Measurements from ENCODE around the gene ATXN7L1. TPM values are rescaled to one million over a fixed set of nuclear protein-coding genes. Genes with fewer than 3 reads are reported as not detected.

Gene ATXN7L1
- total and polyA plus RNA-seq, 2 of the 13 experiments (the other 11 are each of a cell fraction or from before 2014, with no cell fraction given): 4.1 to 7.8 TPM

DNA sequence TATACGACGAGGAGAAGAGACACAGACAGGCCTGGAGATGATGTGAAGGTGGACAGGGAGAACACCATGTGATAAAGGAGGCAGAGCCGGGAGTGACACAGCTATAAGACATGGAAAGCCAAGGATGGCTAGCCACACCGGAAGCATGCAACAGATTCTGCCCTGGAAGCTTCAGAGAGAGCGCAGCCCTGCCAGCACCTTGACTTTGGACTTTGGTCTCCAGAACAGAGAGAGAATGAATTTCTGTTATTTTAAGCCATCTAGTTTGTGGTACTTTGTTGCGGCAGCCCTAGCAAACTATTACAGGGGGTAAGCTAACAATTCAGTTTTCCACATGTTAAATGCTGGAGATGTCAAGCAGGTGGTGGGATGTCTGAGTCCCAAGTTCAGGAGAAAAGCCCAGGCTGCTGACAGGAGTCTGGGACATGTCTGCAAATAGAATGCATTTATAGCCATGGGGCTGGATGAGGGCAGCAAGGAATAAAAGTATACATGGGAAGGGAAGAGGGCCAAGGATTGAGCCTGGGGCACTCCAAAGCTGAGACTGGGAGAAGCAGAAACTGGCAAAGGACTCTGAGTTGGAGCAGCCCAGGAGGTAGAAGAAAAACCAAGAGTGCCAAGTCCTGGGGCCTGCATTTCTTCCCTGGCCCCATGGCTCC, 65.1 kb downstream of the ATXN7L1 start:
- in situ Hi-C loops (cut with HindIII; ENCODE audit: extremely low pct_ligation_motif_present, low pct_unique_long_range_greater_than_20kb): no loop called here
- POLR2A ChIA-PET: interaction anchor here (1.1 to 1.3 kb wide), 2 partner anchors 9 to 17 kb away, joined by 3 to 4 read pairs; no protein-coding TSS in a partner anchor
- no peaks in the 10 kb centered on the region for H4K20me1 ChIP-seq (ENCODE audit: insufficient read depth, low read length)
- TF ChIP-seq ELF3 (CRISPR knock-in tag; IDR thresholded peaks at IDR 0.05) (0 out of 2 replicates have a peak, but pooled peaks have one; percentile 29), RXRB (CRISPR knock-in tag; IDR thresholded peaks at IDR 0.05; ENCODE audit: borderline replicate concordance) (peak; percentile 34; the same call in 1 of the 2 replicates), ZBTB21 (CRISPR knock-in tag; IDR thresholded peaks at IDR 0.05) (no peak), ZBTB38 (CRISPR knock-in tag; IDR thresholded peaks at IDR 0.05) (0 out of 2 replicates have a peak, but pooled peaks have one; percentile 7), GTF2F1 (IDR thresholded peaks at IDR 0.05; ENCODE audit: low read length) (no peak), BORCS8-MEF2B (CRISPR knock-in tag; IDR thresholded peaks at IDR 0.05) (no peak), PITX1 (CRISPR knock-in tag; IDR thresholded peaks at IDR 0.05) (no peak), NCOR1 (IDR thresholded peaks at IDR 0.05; ENCODE audit: borderline replicate concordance, low read length) (peak; percentile 80; the same call in 1 of the 2 replicates), GABPA (IDR thresholded peaks at IDR 0.05; ENCODE audit: low read depth, low read length) (no peak), GABPA (CRISPR knock-in tag; IDR thresholded peaks at IDR 0.05; ENCODE audit: low read depth) (peak; percentile 73), ETV5 (CRISPR knock-in tag; IDR thresholded peaks at IDR 0.05; ENCODE audit: borderline replicate concordance) (peak; percentile 75; the same call in 1 of the 2 replicates), ASH2L (IDR thresholded peaks at IDR 0.05; ENCODE audit: insufficient read length, low read depth, low read length) (peak; percentile 25), RARA (CRISPR knock-in tag; IDR thresholded peaks at IDR 0.05) (0 out of 2 replicates have a peak, but pooled peaks have one; percentile 43), HNF4G (IDR thresholded peaks at IDR 0.05; ENCODE audit: borderline replicate concordance, low read depth, low read length) (peak; percentile 68; the same call in 1 of the 2 replicates), HNF4G (CRISPR knock-in tag; IDR thresholded peaks at IDR 0.05; ENCODE audit: borderline replicate concordance, low read depth) (peak; percentile 36; the same call in 1 of the 2 replicates), NFYC (CRISPR knock-in tag; IDR thresholded peaks at IDR 0.05) (no peak), ATF1 (CRISPR knock-in tag; IDR thresholded peaks at IDR 0.05) (no peak)
- TF ChIP-seq, protein P1, sequence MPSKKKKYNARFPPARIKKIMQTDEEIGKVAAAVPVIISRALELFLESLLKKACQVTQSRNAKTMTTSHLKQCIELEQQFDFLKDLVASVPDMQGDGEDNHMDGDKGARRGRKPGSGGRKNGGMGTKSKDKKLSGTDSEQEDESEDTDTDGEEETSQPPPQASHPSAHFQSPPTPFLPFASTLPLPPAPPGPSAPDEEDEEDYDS (CRISPR knock-in tag; IDR thresholded peaks at IDR 0.05): no peak
- TF ChIP-seq, protein P2, sequence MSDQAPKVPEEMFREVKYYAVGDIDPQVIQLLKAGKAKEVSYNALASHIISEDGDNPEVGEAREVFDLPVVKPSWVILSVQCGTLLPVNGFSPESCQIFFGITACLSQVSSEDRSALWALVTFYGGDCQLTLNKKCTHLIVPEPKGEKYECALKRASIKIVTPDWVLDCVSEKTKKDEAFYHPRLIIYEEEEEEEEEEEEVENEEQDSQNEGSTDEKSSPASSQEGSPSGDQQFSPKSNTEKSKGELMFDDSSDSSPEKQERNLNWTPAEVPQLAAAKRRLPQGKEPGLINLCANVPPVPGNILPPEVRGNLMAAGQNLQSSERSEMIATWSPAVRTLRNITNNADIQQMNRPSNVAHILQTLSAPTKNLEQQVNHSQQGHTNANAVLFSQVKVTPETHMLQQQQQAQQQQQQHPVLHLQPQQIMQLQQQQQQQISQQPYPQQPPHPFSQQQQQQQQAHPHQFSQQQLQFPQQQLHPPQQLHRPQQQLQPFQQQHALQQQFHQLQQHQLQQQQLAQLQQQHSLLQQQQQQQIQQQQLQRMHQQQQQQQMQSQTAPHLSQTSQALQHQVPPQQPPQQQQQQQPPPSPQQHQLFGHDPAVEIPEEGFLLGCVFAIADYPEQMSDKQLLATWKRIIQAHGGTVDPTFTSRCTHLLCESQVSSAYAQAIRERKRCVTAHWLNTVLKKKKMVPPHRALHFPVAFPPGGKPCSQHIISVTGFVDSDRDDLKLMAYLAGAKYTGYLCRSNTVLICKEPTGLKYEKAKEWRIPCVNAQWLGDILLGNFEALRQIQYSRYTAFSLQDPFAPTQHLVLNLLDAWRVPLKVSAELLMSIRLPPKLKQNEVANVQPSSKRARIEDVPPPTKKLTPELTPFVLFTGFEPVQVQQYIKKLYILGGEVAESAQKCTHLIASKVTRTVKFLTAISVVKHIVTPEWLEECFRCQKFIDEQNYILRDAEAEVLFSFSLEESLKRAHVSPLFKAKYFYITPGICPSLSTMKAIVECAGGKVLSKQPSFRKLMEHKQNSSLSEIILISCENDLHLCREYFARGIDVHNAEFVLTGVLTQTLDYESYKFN (CRISPR knock-in tag; conservative IDR thresholded peaks at IDR 0.05): peak; percentile 50; the same call in 1 of the 2 replicates
- TF ChIP-seq, protein P3, sequence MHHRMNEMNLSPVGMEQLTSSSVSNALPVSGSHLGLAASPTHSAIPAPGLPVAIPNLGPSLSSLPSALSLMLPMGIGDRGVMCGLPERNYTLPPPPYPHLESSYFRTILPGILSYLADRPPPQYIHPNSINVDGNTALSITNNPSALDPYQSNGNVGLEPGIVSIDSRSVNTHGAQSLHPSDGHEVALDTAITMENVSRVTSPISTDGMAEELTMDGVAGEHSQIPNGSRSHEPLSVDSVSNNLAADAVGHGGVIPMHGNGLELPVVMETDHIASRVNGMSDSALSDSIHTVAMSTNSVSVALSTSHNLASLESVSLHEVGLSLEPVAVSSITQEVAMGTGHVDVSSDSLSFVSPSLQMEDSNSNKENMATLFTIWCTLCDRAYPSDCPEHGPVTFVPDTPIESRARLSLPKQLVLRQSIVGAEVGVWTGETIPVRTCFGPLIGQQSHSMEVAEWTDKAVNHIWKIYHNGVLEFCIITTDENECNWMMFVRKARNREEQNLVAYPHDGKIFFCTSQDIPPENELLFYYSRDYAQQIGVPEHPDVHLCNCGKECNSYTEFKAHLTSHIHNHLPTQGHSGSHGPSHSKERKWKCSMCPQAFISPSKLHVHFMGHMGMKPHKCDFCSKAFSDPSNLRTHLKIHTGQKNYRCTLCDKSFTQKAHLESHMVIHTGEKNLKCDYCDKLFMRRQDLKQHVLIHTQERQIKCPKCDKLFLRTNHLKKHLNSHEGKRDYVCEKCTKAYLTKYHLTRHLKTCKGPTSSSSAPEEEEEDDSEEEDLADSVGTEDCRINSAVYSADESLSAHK (CRISPR knock-in tag; IDR thresholded peaks at IDR 0.05; ENCODE audit: borderline replicate concordance): no peak

More for the DNA sequence above, 65.1 kb downstream of the ATXN7L1 start:
- DNase-seq (ENCODE audit: low spot score) (peak; percentile 64), ATAC-seq (peak; percentile 90), FAIRE-seq (peak; percentile 48)
- BruUV-seq (replicated peaks): no TSS peak
- H2AFZ ChIP-seq (ENCODE audit: low read length): no peak overlapping the region
- intact Hi-C loops (cut with micrococcal nuclease; ENCODE audit: unreplicated experiment): loop anchor here (2.0 kb wide), 1 partner anchor 19 kb away; no protein-coding TSS in a partner anchor
- CTCF ChIA-PET (ENCODE audit: low intra/inter-chr PET ratio, low total read pairs): no interaction called here
- H3K27me3 ChIP-seq (ENCODE audit: control insufficient read depth in 1 of 2, insufficient read depth in 2 of 2, low read length in 2 of 2): no peaks in the 10 kb centered on the region
- peak overlapping the region; percentile 41 for H3K4me2 ChIP-seq (ENCODE audit: low read depth, low read length)
- 44% methylated on average over 6 of the region's 6 CpGs for WGBS (ENCODE audit: low lambda C conversion rate)
- H3K36me3 ChIP-seq (replicated peaks in 1 of 2; ENCODE audit: control insufficient read depth in 1 of 2, insufficient read depth in 2 of 2, low read length in 2 of 2): no peaks in the 10 kb centered on the region
- H3K9ac ChIP-seq (ENCODE audit: insufficient read depth, low read depth, low read length): no peak overlapping the region
- H3K9me3 ChIP-seq (ENCODE audit: low read length): no peaks in the 10 kb centered on the region
- no peaks in the 10 kb centered on the region for H3K79me2 ChIP-seq (ENCODE audit: insufficient read depth, low read length)
- H3K4me3 ChIP-seq (replicated peaks in 1 of 3; ENCODE audit: insufficient read depth in 1 of 3, low read depth in 2 of 3, low read length in 3 of 3): no peak overlapping the region
- H3K27ac ChIP-seq (ENCODE audit: extremely low read length, insufficient read depth, low read length): no peak overlapping the region
- peaks cover 22% of the 10 kb centered on the region for H3K4me1 ChIP-seq (ENCODE audit: insufficient read depth, low read length)
